Stimulated activated CD8-positive, alpha-beta memory T cell treated with anti-CD3 and anti-CD28 coated beads, Interleukin-15, amount 100 ng/mL, for 4 hours (primary cell): Measurements from ENCODE around the gene MYO3B.
"Not testable (repeated sequence)": the region's sequence is repeated elsewhere in the genome, so short reads cannot be mapped to it uniquely, and the experiment has no call there.

Experiments
- DNase-seq, 2 donors: peaks; one replicate each; pipeline ENCODE4 v3.0.0-alpha.2; 2020; ENCODE audit warnings: low read depth in 2 of 2

Gene MYO3B

GRCh38 chr2:170263728-170264521, 86.0 kb downstream of the MYO3B start:
- DNase-seq = not testable (repeated sequence)

- no peak for DNase-seq
These were observed 86.5 kb downstream of the MYO3B start for GRCh38 chr2:170264522-170264860.

GRCh38 chr2:170264865-170265264, 86.9 kb downstream of the MYO3B start:
- no peak for DNase-seq

GRCh38 chr2:170265321-170265720, 87.4 kb downstream of the MYO3B start:
- no peak for DNase-seq

GRCh38 chr2:170266358-170266757, 88.4 kb downstream of the MYO3B start:
- no peak for DNase-seq

GRCh38 chr2:170267071-170267470, 89.1 kb downstream of the MYO3B start:
- DNase-seq = no peak

- DNase-seq = no peak
These were observed 92.4 kb downstream of the MYO3B start for GRCh38 chr2:170270278-170270864.

- no peak for DNase-seq
These were observed 93.4 kb downstream of the MYO3B start for GRCh38 chr2:170271340-170271739.

GRCh38 chr2:170276056-170276455, 98.1 kb downstream of the MYO3B start:
- DNase-seq = no peak

GRCh38 chr2:170276925-170277629, 99.1 kb downstream of the MYO3B start:
- no peak for DNase-seq

GRCh38 chr2:170277951-170278350, 100.0 kb downstream of the MYO3B start:
- DNase-seq = no peak

GRCh38 chr2:170279615-170280014, 101.7 kb downstream of the MYO3B start:
- DNase-seq = not testable (repeated sequence)

GRCh38 chr2:170282851-170283250, 104.9 kb downstream of the MYO3B start:
- no peak for DNase-seq

- no peak for DNase-seq
These were observed 106.3 kb downstream of the MYO3B start for GRCh38 chr2:170284205-170284604.

GRCh38 chr2:170288859-170289258, 110.9 kb downstream of the MYO3B start:
- DNase-seq = no peak

- no peak for DNase-seq
These were observed 113.5 kb downstream of the MYO3B start for GRCh38 chr2:170291474-170291873.

GRCh38 chr2:170292415-170292814, 114.5 kb downstream of the MYO3B start:
- DNase-seq = no peak

- DNase-seq = no peak
These were observed 119.5 kb downstream of the MYO3B start for GRCh38 chr2:170297496-170297895.

GRCh38 chr2:170298115-170298514, 120.2 kb downstream of the MYO3B start:
- DNase-seq = no peak

- DNase-seq = no peak
These were observed 121.0 kb downstream of the MYO3B start for GRCh38 chr2:170298861-170299429.

- DNase-seq = no peak
These were observed 123.0 kb downstream of the MYO3B start for GRCh38 chr2:170300993-170301392.

GRCh38 chr2:170301626-170302025, 123.7 kb downstream of the MYO3B start:
- DNase-seq = no peak

- no peak for DNase-seq
These were observed 127.8 kb downstream of the MYO3B start for GRCh38 chr2:170305711-170306110.
